HepG2 (cell line): ENCODE results near the gene DDAH1. TPM values are rescaled to one million over a fixed set of nuclear protein-coding genes. Genes with fewer than 3 reads are reported as not detected.

Experiments used
- ARID2 ChIP-seq: sonication (generic); formaldehyde crosslinking; IDR thresholded peaks from 2 replicates; pipeline ENCODE4 v1.8.1; 2022; ENCODE audit warnings: mild to moderate bottlenecking, missing genetic modification reagents, borderline replicate concordance
- FOXJ3 ChIP-seq: sonication (generic); formaldehyde crosslinking; IDR thresholded peaks from 2 replicates; pipeline ENCODE4 v1.4.0; 2020; ENCODE audit warnings: missing genetic modification reagents, mild to moderate bottlenecking, borderline replicate concordance
- FOXO1 ChIP-seq: sonication (generic); formaldehyde crosslinking; IDR thresholded peaks from 2 replicates; pipeline ENCODE4 v1.4.0; 2020; ENCODE audit warnings: missing genetic modification reagents
- IKZF4 ChIP-seq: sonication (generic); formaldehyde crosslinking; IDR thresholded peaks from 2 replicates; pipeline ENCODE4 v1.5.1; 2020; ENCODE audit warnings: borderline replicate concordance, mild to moderate bottlenecking, low read depth, missing genetic modification reagents; ENCODE audit errors: not compliant biosample characterization
- JARID2 ChIP-seq: sonication (generic); formaldehyde crosslinking; IDR thresholded peaks from 2 replicates; pipeline ENCODE4 v1.8.1; 2023; ENCODE audit warnings: missing genetic modification reagents, inconsistent platforms; ENCODE audit not compliant: insufficient replicate concordance
- JDP2 ChIP-seq: sonication (generic); formaldehyde crosslinking; IDR thresholded peaks from 2 replicates; pipeline ENCODE4 v1.8.1; 2022; ENCODE audit warnings: missing genetic modification reagents, borderline replicate concordance
- PRMT3 ChIP-seq: sonication (generic); formaldehyde crosslinking; IDR thresholded peaks from 2 replicates; pipeline ENCODE4 v1.8.1; 2022; ENCODE audit warnings: low read depth, mild to moderate bottlenecking, moderate library complexity, missing genetic modification reagents, borderline replicate concordance
- RELA ChIP-seq: sonication (generic); formaldehyde crosslinking; IDR thresholded peaks from 2 replicates; pipeline ENCODE4 v1.4.0; 2020; ENCODE audit warnings: missing genetic modification reagents
- SALL2 ChIP-seq: sonication (generic); formaldehyde crosslinking; IDR thresholded peaks from 2 replicates; pipeline ENCODE4 v1.8.1; 2023; ENCODE audit warnings: mild to moderate bottlenecking, missing genetic modification reagents, inconsistent platforms
- SAP130 ChIP-seq: IDR thresholded peaks from 2 replicates; pipeline ENCODE4 v1.6.1; 2016; ENCODE audit warnings: low read depth
- SRF ChIP-seq: IDR thresholded peaks from 2 replicates; pipeline ENCODE4 v1.6.1; 2011; ENCODE audit warnings: mild to moderate bottlenecking, low read depth, low read length, moderate library complexity
- SYNCRIP ChIP-seq: fragments of 200-400 bp; formaldehyde crosslinking; IDR thresholded peaks from 2 replicates; pipeline ENCODE4 v1.6.1; 2018; ENCODE audit warnings: mild to moderate bottlenecking, low read depth, low read length; ENCODE audit not compliant: insufficient read depth
- TAF15 ChIP-seq: fragments of 200-400 bp; formaldehyde crosslinking; IDR thresholded peaks from one replicate; pipeline ENCODE4 v1.6.1; 2018; ENCODE audit warnings: mild to moderate bottlenecking, low read depth, low read length; ENCODE audit not compliant: poor library complexity, severe bottlenecking
- YY1 ChIP-seq: IDR thresholded peaks from 2 replicates; pipeline ENCODE4 v1.6.1; 2011; ENCODE audit warnings: low read length, low read depth, moderate library complexity, mild to moderate bottlenecking; ENCODE audit not compliant: insufficient read depth, insufficient replicate concordance
- ZFP91 ChIP-seq: sonication (generic); formaldehyde crosslinking; IDR thresholded peaks from 2 replicates; pipeline ENCODE4 v1.9.0; 2022; ENCODE audit warnings: missing genetic modification reagents, mild to moderate bottlenecking, borderline replicate concordance
- ZNF136 ChIP-seq: sonication (generic); formaldehyde crosslinking; IDR thresholded peaks from 2 replicates; pipeline ENCODE4 v1.8.1; 2022; ENCODE audit warnings: low read depth, mild to moderate bottlenecking, moderate library complexity, missing genetic modification reagents
- ZNF280D ChIP-seq: sonication (generic); formaldehyde crosslinking; IDR thresholded peaks from 2 replicates; pipeline ENCODE4 v1.5.1; 2020; ENCODE audit warnings: mild to moderate bottlenecking, missing genetic modification reagents
- ZNF343 ChIP-seq: sonication (generic); formaldehyde crosslinking; IDR thresholded peaks from 2 replicates; pipeline ENCODE4 v1.4.0; 2020; ENCODE audit warnings: mild to moderate bottlenecking, missing genetic modification reagents
- ZNF564 ChIP-seq: sonication (generic); formaldehyde crosslinking; IDR thresholded peaks from 2 replicates; pipeline ENCODE4 v1.8.1; 2023; ENCODE audit warnings: mild to moderate bottlenecking, missing genetic modification reagents
- ZNF614 ChIP-seq: IDR thresholded peaks from 2 replicates; pipeline ENCODE4 v1.6.1; 2018; ENCODE audit warnings: missing biosample characterization, missing genetic modification reagents, inconsistent platforms, borderline replicate concordance
- polyA plus RNA-seq, 8 experiments: library from polyadenylated mRNA; depleted of rRNA in 3 of 8; stranded (reverse) in 7 of 8; unstranded in 1 of 8; fragments of >200 nt; fragmentation: Illumina TruSeq in 4 of 8; extraction: Trizol in 4 of 8; gene quantifications; 2 replicates each; pipeline versions ENCODE4 v1.2.1 to v1.2.3, GENCODE V29; 2011 to 2016; ENCODE audit warnings: low read depth in 4 of 8, missing spikeins in 1 of 8, mixed read lengths in 1 of 8; ENCODE audit not compliant: insufficient read depth in 1 of 8
- total RNA-seq, 5 experiments: library from RNA; depleted of rRNA; stranded (reverse); fragments of >200 nt; fragmentation: Illumina TruSeq; extraction: Trizol; gene quantifications; 2 replicates each; pipeline ENCODE4 v1.2.3, GENCODE V29; 2016; ENCODE audit warnings: low read depth in 1 of 5
- TF ChIP-seq, protein P1 (sequence below): sonication (generic); formaldehyde crosslinking; IDR thresholded peaks from 2 replicates; pipeline ENCODE4 v1.4.0; 2020; ENCODE audit warnings: missing genetic modification reagents, borderline replicate concordance

The DDAH1 gene
- total and polyA plus RNA-seq, 2 of the 13 experiments (the other 11 are each of a cell fraction or from before 2014, with no cell fraction given), result 39.7 to 64.4 TPM

- peak; percentile 30; the same call in 1 of the 2 replicates for TF ChIP-seq SALL2 (CRISPR knock-in tag)
- TF ChIP-seq JDP2, result no peak
- TF ChIP-seq ZNF343, result 0 out of 2 replicates have a peak, but pooled peaks have one; percentile 48
- no peak for TF ChIP-seq JARID2 (CRISPR knock-in tag)
- TF ChIP-seq ZNF564, result no peak
- no peak for TF ChIP-seq SYNCRIP
- TF ChIP-seq ZNF614, result peak; percentile 45; the same call in 1 of the 2 replicates
- TF ChIP-seq IKZF4 (CRISPR knock-in tag), result peak; percentile 7
- TF ChIP-seq, protein P1, sequence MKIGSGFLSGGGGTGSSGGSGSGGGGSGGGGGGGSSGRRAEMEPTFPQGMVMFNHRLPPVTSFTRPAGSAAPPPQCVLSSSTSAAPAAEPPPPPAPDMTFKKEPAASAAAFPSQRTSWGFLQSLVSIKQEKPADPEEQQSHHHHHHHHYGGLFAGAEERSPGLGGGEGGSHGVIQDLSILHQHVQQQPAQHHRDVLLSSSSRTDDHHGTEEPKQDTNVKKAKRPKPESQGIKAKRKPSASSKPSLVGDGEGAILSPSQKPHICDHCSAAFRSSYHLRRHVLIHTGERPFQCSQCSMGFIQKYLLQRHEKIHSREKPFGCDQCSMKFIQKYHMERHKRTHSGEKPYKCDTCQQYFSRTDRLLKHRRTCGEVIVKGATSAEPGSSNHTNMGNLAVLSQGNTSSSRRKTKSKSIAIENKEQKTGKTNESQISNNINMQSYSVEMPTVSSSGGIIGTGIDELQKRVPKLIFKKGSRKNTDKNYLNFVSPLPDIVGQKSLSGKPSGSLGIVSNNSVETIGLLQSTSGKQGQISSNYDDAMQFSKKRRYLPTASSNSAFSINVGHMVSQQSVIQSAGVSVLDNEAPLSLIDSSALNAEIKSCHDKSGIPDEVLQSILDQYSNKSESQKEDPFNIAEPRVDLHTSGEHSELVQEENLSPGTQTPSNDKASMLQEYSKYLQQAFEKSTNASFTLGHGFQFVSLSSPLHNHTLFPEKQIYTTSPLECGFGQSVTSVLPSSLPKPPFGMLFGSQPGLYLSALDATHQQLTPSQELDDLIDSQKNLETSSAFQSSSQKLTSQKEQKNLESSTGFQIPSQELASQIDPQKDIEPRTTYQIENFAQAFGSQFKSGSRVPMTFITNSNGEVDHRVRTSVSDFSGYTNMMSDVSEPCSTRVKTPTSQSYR (CRISPR knock-in tag), result no peak
- TF ChIP-seq FOXO1 (CRISPR knock-in tag), result no peak
- TF ChIP-seq YY1, result peak; percentile 69
- TF ChIP-seq FOXJ3 (CRISPR knock-in tag), result no peak
- peak; percentile 73; the same call in 1 of the 2 replicates for TF ChIP-seq ARID2 (CRISPR knock-in tag)
- peak; percentile 76; the same call in 1 of the 2 replicates for TF ChIP-seq ZNF280D (CRISPR knock-in tag)
- TF ChIP-seq ZNF136 (CRISPR knock-in tag), result peak; percentile 37; the same call in 1 of the 2 replicates
- no peak for TF ChIP-seq TAF15
- peak; percentile 99 for TF ChIP-seq SRF
- peak; percentile 87 for TF ChIP-seq ZFP91
- no peak for TF ChIP-seq RELA
- TF ChIP-seq SAP130 (CRISPR knock-in tag), result peak; percentile 84
- no peak for TF ChIP-seq PRMT3
These were observed 188.6 kb downstream of the DDAH1 start, which contains the start of gene BCL10 (continued) for GRCh38 chr1:85276215-85276977.
